ENCODE measurements around the gene DKKL1.

The DKKL1 gene

GRCh38 chr19:49408816-49409440, 45.3 kb downstream of the DKKL1 start:
- H3K4me3 ChIP-seq: no peak overlapping the region
- no peak for TF ChIP-seq CTCF (IDR thresholded peaks at IDR 0.05)
- no peak for DNase-seq
- H3K27ac ChIP-seq: no peak overlapping the region
- intact Hi-C loops (cut with DNase I; ENCODE audit: low total_unique reads): no loop called here
- no peaks in the 10 kb centered on the region for H3K9me3 ChIP-seq
- H3K27me3 ChIP-seq: peaks cover 0 to 26% of the 10 kb centered on the region in 2 donors
- no peaks in the 10 kb centered on the region for H3K36me3 ChIP-seq
- no peaks in the 10 kb centered on the region for H3K4me1 ChIP-seq

GRCh38 chr19:49409441-49410029, 45.9 kb downstream of the DKKL1 start:
- no peak overlapping the region for H3K27ac ChIP-seq
- no peak for TF ChIP-seq CTCF (IDR thresholded peaks at IDR 0.05)
- no peaks in the 10 kb centered on the region for H3K4me1 ChIP-seq
- H3K27me3 ChIP-seq: peaks cover 0 to 32% of the 10 kb centered on the region in 2 donors
- H3K36me3 ChIP-seq: no peaks in the 10 kb centered on the region
- H3K4me3 ChIP-seq: no peak overlapping the region
- DNase-seq: no peak
- intact Hi-C loops (cut with DNase I; ENCODE audit: low total_unique reads): no loop called here
- no peaks in the 10 kb centered on the region for H3K9me3 ChIP-seq

GRCh38 chr19:49411681-49412326, 48.1 kb downstream of the DKKL1 start:
- no peaks in the 10 kb centered on the region for H3K9me3 ChIP-seq
- no peak overlapping the region for H3K4me3 ChIP-seq
- no peak overlapping the region for H3K27ac ChIP-seq
- intact Hi-C loops (cut with DNase I; ENCODE audit: low total_unique reads): no loop called here
- TF ChIP-seq CTCF (IDR thresholded peaks at IDR 0.05): no peak
- H3K4me1 ChIP-seq: no peaks in the 10 kb centered on the region
- H3K36me3 ChIP-seq: no peaks in the 10 kb centered on the region
- DNase-seq: no peak
- peaks cover 0 to 53% of the 10 kb centered on the region in 2 donors for H3K27me3 ChIP-seq

GRCh38 chr19:49413348-49413747, 49.7 kb downstream of the DKKL1 start:
- no peak for DNase-seq
- Histone ChIP-seq H3K4me1 (no peaks in the 10 kb centered on the region), H3K9me3 (no peaks in the 10 kb centered on the region), H3K27ac (no peak overlapping the region), H3K27me3 (peaks cover 0 to 63% of the 10 kb centered on the region in 2 donors), H3K36me3 (no peaks in the 10 kb centered on the region), H3K4me3 (no peak overlapping the region)
- intact Hi-C loops (cut with DNase I; ENCODE audit: low total_unique reads): no loop called here
- TF ChIP-seq CTCF (IDR thresholded peaks at IDR 0.05): no peak

- TF ChIP-seq CTCF (IDR thresholded peaks at IDR 0.05): no peak
- Histone ChIP-seq H3K36me3 (no peaks in the 10 kb centered on the region), H3K27me3 (peaks cover 0 to 72% of the 10 kb centered on the region in 2 donors), H3K27ac (no peak overlapping the region), H3K4me1 (no peaks in the 10 kb centered on the region), H3K9me3 (no peaks in the 10 kb centered on the region), H3K4me3 (no peak overlapping the region)
- no peak for DNase-seq
- intact Hi-C loops (cut with DNase I; ENCODE audit: low total_unique reads): no loop called here
Observed at GRCh38 chr19:49414256-49414655, 50.6 kb downstream of the DKKL1 start.

All from tibial artery (tissue), 4 donors.